ENCODE results near the gene TBL3.
"Not testable (repeated sequence)": the region's sequence is repeated elsewhere in the genome, so short reads cannot be mapped to it uniquely, and the experiment has no call there.

TBL3 gene

DNA sequence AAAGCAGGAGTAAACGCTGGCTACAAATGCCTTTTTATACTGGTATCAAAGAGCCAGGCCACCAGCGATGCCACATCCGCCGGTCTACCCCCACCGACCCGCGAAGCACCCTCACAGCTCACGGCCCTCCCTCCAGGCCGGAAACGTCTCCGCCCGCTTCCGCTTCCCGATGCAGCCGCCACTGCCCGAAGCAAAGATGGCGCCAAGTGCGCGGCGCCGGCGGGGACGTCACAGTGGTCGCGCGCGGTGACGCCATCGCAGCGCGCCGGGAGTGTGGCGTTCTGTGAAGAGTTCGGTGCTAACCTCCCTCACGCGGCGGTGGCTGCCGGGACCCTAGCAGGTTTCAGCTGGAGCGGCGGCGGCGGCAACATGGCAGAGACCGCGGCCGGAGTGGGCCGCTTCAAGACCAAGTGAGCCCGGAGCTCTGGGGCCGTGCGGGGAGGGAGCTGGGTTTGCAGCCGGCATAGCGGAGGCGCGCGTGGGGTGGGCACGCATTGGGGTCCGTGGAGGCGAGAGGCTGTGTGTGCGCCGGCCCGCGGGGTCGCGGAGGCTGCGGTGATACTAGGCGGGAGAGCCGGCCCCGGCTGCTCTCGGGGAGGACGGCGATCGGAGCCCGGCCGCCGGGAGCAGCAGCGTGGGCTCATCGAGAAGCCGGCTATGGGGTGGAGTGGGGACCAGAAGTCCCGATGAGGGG lies at the start of gene TBL3:
Gene TBL3, plus strand, starts transcription at position 258 of the 694 bp plus-strand sequence. Its CDS starts 112 bp downstream, at position 370.
- peak; percentile 48 for DNase-seq

DNA sequence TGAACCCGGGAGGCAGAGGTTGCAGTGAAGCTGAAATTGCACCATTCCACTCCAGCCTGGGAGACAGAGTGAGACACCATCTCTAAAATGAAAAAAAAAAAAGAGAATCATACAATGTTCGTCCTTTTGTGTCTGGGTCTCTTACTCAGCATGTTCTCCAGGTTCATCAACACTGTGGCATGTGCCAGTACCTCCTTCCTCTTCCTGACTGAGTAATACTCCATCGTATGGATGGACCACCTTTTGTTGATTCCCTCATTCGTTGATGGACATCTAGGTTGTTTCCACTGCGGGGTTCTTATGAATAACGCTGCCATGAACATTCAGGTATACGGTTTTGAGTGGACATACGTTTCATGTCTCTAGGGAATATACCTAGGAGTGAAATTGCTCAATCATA lies 49.5 kb upstream of the TBL3 start:
- DNase-seq: no peak

DNA sequence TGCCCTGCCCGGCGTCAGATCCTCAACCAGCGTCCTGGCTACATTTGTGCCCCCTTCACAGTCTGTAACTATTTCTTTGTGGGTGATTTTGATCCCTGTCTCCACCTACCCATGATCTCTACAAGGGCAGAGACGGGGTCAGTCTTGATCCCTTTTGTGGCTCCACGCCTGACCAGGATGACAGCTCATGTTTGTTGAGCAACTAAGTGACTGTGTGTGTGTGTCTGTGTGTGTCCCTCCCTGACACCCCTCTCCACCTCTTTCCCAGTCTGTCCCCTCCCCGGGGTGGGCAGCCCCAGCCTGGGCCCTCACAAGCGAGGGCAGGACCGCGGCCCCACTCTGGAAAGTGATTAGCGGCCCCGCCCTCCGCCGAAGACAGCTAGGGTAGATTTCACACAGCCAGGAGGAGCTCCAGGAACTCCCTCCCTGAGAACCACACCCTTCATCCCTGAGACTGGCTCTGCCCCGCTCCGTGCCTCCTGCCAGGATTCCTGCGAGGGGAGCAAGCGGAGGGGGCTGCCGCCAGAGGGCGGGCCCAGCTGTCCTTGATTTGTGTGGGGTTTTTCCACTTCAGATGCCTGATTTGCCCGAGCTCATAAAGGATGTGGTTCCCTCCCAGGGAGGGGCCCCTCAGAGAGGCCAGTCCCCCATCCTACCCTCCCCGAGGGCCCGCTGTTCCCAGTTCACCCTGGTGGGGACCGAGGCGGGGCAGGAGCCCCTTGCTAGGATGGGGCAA lies 48.4 kb upstream of the TBL3 start:
- DNase-seq: no peak

DNA sequence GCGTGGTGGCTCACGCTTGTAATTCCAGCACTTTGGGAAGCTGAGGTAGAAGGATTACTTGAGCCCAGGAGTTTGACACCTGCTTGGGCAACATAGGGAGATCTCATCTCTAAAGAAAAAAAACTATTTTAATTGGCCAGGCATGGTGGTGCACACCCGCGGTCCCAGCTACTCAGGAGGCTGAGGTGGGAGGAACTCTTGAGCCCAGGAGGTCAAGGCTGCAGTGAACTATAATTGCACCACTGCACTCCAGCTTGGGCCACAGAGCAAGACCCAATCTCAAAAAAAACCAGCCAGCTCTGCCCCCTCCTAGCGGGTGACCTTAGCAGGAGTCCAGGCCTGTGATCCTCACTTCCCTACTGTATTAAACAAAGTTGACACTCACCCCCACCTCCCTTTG lies 47.8 kb upstream of the TBL3 start:
- DNase-seq: no peak

DNA sequence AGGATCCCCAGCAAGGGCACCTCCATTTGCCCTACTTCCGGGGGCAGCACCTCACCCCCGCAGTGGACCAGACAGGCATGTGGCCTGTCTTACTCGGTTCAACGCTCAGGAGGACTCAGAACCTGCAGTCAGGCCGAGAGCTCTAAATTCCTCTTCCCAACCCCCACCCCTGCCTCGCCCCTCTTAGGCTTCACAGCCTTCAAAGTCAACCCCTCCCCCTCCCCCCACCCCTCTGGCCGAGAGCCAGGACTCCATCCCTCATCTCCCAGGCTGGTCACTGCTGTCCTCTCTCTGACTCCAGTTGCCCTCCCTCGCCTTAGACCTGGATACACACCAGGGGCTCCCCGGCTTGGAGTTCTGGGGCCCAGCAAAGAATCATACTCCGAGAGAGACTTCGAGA lies 45.6 kb upstream of the TBL3 start:
- DNase-seq: no peak

DNA sequence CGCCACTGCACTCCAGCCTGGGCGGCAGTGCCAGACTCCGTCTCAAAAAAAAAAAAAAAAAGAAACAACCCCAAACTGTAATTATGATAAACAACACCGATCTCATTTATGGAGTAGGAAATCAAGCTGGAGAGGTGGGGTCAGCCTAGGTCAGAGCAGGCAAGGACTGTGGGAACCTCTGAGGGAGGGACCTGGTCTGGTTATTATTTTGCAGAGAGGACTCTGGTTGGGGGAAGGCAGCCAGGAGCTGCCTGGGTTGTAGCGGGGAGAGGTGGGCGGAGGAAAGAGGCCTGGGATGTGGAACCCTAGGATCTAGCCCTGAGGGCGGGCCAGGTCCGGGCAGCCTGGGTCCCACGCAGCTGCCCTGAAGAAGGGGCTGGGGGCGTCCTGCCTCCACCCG lies 42.7 kb upstream of the TBL3 start:
- no peak for DNase-seq

DNA sequence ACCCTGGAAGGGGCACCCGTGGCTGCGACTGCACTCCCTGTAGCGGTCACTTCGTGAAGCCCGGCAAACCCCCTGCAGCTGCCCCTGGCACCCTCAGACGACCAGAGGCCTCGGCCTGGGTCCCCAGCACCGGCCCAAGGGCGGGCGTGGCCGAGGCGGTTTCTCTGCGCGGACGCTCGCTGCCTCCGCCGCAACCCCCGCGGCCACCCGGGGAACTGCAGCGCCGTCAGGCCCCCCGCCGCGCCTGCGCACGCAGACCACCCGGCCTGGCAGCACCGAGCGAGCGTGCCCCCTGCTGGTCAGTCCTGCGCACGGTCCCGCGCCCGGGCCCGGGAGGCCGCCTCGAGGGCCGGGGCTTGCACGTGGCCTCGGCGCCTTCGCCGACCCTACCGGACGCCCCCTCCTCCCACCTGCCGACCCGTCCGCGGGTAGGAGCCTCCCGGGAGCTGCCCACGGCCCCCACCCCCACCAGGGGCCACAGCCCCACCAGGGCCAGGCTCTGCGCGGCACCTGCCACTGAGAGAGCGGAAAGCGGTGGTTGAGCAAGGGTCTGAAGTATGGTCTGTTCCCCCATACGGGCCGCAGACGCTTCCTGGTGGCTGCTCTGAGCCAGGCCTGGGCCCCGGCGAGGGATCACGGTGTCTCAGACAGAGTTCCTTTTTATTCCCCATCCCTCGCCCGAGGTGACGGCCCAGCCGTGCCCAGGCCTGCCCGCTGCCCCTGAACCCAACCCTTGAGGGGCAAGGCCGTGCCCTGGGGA lies 42.1 kb upstream of the TBL3 start:
- DNase-seq: no peak

DNA sequence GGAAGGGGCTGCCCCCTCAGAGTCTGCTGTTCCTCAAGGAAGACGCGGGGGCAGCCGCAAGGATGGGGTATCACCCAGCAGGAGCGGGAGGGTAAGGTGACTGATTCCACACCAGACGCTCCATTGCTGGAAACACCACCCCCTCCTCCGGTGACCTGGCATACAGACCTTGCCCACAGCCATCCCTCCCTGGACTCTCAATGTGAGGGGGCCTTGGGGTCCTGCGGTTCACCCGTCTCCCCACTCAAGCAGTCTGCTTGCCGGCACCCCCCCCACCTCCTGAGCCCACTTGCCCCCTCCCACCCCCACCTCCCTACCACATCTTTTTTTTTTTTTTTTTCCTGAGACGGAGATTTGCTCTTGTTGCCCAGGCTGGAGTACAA lies 41.5 kb upstream of the TBL3 start:
- DNase-seq: no peak

DNA sequence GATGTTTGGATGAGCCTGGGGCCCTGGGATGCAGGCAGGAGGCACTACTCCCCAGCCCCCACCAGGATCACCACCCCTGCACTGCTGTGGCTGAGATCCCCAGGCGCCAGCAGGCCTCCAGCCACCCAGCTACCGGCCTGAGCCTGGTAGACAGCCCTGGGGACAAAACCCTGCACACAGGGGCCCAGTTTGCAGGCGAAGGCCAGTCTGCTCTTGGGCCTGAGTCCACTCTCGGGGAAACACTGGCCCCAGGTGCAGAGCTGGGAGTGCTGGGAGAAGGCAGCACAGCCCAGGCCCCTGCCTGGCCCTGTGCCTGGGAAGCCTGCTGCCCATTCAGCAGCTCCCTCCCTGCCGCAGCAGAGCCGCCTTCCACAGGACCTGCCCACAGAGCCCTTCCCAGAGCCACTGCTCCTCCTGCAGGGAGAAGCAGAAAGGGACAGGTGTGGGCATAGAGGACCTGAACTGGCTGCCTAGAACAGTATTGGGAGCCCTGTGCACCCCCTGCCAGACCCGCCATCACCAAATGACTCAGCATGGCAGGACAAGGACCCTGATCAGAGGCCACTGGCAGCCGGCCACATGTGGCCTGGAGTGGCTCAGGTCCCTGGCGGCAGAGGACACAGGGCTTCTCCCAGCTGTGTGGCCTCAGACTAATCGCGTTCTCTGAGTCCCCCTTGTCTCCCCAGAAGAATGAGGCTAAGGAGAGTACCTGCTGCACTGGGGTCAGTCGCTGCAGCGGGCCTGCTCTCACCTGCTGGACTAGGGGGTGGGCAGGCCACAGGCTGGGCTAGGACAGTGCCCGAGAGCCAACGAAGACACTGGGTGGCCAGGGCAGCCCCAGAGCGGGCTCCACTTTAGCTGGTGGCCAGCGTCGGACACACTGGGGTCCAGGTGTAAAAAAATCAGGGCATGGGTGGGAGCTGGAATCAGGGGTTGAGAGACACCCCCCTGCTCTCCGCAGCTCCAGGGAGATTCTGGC lies 39.5 kb upstream of the TBL3 start:
- no peak for DNase-seq

DNA sequence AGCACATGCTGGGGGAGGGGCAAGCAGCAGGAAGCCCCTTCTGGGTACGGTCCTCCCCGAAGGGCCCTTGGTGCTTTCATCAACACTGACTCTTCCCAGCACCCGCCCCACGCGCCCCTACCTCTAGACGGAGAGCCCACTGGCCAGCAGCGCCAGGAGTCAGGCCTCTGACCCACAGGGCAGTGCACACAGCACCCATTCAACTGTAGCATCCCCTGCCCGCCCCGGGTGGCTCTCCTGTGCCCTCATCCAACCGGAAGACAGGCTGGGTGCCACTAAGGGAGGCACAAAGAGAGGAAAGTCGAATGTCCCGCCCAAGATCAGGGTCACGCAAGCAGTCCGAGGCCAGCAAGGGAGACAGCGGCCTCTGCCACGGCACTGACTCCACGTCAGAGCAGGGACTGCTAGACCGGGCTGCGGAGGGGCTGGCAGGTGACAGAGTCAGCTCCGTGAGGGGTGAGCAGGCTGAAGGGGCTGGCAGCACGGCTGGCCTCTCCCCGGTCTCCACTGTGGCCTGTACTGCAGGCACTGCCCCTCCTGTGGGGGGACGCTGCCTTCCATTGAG lies 38.7 kb upstream of the TBL3 start:
- DNase-seq: no peak

DNA sequence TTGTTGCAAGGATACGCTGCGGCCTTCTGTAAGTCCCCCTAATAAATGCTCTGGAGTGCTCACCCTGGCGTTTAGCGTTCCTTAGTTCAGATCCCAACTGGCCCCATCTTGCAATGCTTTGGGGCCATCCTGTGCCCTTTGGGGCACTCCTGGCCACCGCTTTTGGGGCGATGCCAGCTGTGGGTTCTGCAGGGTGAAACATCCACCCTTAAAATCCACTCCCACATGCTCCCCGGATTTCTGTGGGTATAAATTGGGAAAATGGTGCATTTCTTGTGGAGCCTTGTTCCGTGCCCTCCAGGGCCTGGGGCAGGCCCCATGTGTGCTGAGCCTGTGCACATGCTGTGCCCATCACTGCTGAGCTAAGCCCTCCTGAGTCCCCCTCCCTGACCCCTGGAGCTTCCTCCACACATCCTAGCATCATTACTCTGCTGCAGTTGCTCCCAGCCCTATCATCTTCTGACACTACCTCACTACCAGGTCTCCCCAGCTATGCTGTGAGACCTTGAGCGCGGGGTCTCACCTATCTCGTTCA lies 34.8 kb upstream of the TBL3 start:
- DNase-seq: no peak

DNA sequence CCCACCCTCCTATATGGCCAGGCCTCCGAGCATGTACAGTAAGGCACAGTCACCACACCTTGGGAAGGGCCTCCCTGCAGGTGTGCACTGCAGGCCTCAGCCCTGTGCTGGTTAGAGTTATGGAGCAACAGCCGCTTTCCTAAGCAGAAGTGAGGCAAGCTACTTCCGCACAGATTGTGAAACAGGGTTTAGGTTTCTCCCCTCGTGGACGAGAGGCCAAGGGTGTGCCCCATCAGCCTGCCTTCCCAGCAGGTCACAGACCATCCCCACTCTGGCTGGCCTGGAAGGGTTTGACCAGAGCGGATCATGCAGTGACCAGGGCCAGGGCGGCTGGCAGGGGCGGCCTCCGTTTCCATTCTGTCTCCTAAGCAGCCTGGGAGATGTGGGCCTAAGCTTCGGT lies 33.5 kb upstream of the TBL3 start:
- DNase-seq: no peak

DNA sequence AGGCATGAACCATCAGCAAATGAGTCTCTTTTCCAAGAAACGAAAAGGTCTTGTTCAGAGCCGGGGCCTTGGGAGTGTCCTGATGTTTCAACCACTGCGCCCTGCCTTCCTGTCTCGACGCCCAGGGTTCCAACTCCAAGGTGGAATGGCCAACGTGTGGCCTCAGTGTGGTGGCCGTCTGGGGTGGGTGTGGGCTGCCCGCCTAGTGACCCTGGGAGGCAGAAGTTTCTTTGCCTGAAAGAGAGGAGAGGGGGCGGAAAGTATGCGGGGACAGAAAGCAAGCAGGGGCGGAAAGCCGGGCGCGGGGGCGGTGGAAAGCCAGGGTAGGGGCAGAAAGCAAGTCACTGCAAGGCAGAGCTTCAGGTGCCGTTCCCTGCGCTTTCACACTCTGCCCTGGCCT lies 32.9 kb upstream of the TBL3 start:
- no peak for DNase-seq

DNA sequence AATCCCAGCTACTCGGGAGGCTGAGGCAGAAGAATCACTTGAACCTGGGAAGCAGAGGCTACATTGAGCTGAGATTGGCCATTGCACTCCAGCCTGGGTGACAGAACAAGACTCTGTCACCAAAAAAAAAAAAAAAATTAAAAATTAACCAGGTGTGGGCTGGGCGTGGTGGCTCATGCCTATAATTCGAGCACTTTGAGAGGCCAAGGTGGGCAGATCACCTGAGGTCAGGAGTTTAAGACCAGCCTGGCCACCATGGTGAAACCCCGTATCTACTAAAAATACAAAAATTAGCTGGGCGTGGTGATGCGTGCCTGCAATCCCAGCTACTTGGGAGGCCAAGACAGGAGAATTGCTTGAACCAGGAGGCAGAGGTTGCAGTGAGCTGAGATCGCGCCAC lies 32.0 kb upstream of the TBL3 start:
- DNase-seq: not testable (repeated sequence)

DNA sequence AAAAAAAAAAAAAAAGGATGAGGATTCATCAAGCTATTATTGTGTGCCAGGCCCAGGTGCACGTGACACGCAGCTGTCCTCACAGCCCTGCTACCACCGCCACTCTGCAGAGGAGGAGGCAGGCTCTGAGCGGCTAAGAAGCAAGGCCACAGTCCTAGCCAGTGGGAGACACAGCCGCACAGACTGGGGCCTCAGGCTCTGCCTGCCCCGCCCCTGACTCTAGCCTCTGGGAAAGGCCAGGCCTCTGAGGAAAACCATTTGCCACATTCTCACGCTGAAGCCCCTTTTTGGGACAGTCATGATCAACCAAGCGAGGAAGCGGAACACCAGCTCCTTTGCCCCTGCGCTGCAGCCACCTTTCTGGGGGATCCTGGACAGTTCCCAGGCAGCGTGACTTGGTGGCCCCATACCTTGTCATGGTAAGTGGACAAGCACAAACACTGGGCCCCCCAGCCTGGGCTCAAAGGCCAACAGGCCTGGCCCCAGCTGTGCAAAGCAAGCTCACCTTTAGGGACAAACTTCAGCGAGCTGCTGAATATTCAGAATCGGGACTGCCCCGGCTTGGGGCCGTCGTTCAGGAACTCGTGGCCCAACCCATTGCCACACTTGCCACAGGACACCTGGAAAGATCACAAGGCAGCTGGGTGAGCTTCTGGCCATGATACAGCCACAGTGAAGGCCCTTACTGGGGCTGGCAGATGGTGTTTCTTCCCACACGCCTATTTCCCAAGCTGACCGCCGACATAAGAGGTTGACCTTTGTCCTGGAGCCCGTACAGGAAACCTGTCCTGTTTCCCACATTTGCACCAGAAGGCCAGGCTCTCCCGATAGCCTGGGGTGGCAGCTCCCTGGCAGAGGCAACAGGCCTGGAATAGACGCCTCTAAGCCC lies 31.3 kb upstream of the TBL3 start:
- no peak for DNase-seq

DNA sequence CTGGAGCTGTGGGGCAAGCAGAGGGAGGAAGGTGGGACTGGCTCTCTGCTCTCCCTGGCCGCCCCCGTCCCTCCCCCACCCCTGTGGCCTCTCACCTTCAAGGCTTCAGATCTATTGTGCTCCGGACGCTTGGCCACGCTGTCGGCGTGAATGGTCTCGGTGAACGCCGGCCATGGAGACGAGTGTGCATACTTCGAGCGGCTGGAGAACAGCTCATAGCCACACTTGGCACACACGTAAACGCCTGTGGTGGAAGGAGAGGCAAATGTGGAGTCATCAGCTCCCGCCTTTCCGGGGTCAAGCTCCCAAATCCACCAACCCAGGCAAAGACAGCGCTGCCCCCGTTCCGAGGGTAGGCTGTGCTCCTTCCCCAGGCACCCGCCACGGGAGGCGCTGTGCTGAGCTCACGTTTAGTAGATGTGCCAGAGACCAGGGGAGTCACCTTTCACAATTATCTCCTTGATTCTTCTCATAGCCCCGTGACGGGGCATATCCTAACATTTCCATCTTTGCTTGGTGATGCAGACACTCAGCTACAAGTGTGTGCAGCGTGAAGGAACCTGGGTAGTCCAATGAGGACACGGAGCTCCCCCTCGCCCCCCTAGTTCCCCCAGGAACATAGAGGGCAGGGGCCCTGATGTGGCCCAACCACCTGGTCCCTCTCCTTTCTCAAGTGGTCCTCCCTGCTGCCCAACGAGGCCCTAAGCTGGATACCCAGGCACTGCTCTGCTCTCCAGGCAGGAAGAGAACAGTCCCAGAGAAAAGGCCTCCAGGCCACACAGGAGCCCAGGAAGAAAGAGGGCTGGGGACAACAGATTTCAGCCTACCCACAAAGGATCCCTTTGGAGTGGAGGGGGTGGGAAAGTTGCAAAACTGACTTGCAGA lies 30.4 kb upstream of the TBL3 start:
- no peak for DNase-seq

DNA sequence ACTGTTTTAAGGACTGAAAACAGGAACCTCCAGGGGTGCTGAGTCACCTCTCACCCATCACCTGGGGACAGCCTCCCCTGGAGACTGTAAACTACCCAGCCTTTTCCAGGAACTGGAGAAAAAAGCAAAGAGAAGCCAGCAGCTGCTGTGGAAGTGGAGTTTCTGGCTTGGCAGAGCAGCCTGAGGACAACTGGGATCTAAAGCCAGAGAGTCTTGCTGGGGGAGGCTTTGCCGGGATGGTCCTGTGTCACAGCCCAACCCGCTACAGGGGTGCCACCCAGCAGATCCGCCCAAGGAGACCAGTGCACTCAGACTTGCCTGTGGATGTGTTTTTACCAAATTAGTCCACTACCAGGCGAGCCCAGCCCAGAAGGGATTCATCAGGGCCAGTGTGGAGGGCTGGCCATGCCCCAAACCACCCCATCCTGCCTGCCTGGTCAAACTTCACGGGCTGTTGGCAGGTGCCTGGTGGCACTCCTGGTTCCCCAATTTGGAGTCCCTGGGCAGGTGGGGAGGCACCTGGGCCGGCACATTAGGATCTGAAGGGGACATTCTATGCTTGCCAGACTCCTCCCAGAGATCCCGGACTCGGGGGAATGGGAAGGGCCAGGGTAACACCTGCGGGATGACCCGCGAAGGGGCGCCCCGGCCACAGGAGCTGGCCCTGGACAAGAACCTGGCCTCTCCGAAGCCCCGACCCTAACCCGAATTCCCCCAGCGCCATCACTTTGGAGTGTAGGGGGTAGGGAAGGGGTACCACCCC lies 29.6 kb upstream of the TBL3 start:
- no peak for DNase-seq

DNA sequence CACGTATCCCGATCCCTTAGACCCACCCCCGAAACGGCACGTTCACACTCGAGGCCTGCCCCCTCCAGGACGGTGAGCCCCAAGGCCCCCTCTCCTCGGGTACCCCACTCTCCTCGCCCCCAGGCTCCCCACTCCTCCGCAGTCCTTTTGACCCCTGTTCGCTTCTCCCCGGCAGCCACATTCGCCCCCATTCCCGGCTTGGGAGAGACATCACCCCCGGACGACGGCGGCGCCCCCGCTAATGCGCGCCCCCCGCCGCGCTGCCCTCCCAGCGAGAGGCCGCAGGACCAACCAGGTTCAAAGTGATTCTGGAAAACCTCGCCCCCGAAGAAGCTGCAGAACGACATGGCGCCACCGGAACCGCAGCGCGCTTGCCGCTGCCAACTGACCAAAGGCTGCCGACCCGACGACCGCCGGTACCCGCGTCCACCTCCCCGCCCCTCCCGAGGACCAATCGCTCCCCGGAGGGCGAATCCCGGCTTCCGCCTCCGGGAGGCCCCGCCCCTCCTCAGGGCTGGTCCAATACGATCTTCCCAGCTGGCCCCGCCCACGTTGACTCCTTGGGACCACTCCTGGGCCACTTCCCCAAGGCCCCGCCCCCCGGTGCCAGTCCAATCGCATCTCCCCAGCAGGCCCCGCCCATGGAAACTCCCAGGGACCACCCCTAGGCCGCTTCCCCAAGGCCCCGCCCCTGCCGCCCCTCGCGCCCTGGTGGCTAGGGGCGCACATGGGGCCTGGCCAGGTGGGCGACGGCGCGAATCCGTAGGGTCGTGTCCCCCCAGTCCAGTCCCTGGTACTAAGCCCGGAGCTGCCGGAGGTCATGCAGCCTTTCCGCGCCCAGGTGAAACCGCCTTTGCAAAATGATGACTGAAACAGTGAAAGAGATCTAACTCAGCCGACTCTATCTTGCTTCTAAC lies 28.8 kb upstream of the TBL3 start, which contains the start of gene MSRB1:
Gene MSRB1, minus strand, starts transcription at position 390 of the 917 bp plus-strand sequence. Its CDS starts 43 bp downstream, at position 347.
- DNase-seq: peak; percentile 82
